Measurements from ENCODE around the gene PPFIA2.

PPFIA2 gene

DNA sequence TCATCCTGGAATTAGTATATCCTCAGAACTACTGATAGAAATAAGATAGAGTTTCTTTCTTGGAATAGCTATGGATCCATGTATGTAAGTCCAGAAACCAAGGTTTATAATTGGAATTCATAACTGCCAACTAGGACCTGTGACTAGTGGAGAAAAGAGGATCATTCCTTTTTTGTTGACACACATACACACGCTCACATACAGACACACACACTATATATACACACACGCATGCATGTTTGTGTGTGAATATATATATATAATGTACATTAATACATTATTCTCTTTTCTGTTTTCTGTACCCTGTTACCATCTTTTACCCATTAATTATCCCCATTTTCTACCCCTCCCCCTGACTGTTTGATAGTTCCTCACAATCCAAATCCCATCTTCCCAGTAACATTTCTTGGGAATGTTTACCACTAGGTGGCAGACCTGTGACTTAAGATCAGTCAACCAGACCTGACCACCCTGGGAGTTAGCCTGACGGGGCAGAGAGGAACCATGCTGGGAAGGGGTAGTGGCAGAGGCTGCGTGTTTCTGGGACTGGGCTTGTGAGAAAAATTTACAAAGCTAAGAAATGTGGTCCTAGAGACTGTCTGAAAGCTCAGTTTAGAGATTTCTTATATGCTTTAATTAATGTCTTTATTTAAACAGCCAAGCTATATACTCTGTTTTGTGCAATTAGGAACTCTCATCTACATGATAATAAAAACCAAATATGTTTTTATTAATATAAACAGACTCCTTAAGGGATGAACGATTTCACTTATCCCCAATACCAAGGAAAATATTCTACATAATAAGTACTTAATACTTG, 308.0 kb downstream of the PPFIA2 start:
- no peak overlapping the region for H3K27ac ChIP-seq (ENCODE audit: low read depth, low read length, poor library complexity, severe bottlenecking)
- no peak overlapping the region for H3K9ac ChIP-seq (ENCODE audit: low read length)
- no peaks in the 10 kb centered on the region for H4K20me1 ChIP-seq (ENCODE audit: insufficient read depth, low read length)
- H3K4me2 ChIP-seq (ENCODE audit: low read length): no peak overlapping the region
- H3K9me2 ChIP-seq (ENCODE audit: low read depth, low read length): no peaks in the 10 kb centered on the region
- TF ChIP-seq EZH2 (IDR thresholded peaks at IDR 0.05; ENCODE audit: borderline replicate concordance, low read length): no peak
- TF ChIP-seq, protein P1, sequence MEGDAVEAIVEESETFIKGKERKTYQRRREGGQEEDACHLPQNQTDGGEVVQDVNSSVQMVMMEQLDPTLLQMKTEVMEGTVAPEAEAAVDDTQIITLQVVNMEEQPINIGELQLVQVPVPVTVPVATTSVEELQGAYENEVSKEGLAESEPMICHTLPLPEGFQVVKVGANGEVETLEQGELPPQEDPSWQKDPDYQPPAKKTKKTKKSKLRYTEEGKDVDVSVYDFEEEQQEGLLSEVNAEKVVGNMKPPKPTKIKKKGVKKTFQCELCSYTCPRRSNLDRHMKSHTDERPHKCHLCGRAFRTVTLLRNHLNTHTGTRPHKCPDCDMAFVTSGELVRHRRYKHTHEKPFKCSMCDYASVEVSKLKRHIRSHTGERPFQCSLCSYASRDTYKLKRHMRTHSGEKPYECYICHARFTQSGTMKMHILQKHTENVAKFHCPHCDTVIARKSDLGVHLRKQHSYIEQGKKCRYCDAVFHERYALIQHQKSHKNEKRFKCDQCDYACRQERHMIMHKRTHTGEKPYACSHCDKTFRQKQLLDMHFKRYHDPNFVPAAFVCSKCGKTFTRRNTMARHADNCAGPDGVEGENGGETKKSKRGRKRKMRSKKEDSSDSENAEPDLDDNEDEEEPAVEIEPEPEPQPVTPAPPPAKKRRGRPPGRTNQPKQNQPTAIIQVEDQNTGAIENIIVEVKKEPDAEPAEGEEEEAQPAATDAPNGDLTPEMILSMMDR (IDR thresholded peaks at IDR 0.05; ENCODE audit: low read length): peak; percentile 51
- H2AFZ ChIP-seq (ENCODE audit: low read length): no peak overlapping the region
- H3K4me3 ChIP-seq (ENCODE audit: low read depth, low read length, poor library complexity, severe bottlenecking): no peak overlapping the region
- no peaks in the 10 kb centered on the region for H3K4me1 ChIP-seq (ENCODE audit: insufficient read depth, low read length, severe bottlenecking)
- no peaks in the 10 kb centered on the region for H3K36me3 ChIP-seq (ENCODE audit: insufficient read depth, low read length)
- H3K9me3 ChIP-seq (ENCODE audit: low read length): no peaks in the 10 kb centered on the region
- H3K79me2 ChIP-seq (ENCODE audit: insufficient read depth, low read length): no peaks in the 10 kb centered on the region
- no peaks in the 10 kb centered on the region for H3K27me3 ChIP-seq (ENCODE audit: insufficient read depth, low read length)
- H3F3A ChIP-seq (ENCODE audit: insufficient read depth, low read length): no peaks in the 10 kb centered on the region

DNA sequence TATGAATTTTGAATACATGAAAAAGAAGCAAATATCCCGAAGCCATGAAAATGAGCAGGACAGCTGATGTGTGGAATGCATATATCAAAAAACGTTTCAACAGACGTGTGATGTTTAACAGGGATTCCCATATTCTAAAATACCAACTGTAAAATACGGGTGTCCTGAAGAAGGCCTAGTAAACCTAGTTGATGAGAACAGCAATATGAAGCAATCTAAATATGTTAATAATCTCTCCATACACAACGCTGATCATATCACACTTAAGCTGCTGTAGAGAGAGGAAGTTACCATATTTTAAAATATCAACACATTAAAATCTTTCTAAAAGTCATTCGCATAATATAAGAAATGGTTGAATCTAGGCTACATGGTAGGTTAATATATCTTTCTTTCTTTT, 317.5 kb downstream of the PPFIA2 start:
- Histone ChIP-seq H3K27me3 (ENCODE audit: insufficient read depth, low read length) (no peaks in the 10 kb centered on the region), H3K36me3 (ENCODE audit: insufficient read depth, low read length) (no peaks in the 10 kb centered on the region), H3K4me1 (ENCODE audit: insufficient read depth, low read length, severe bottlenecking) (no peaks in the 10 kb centered on the region), H3K9ac (ENCODE audit: low read length) (no peak overlapping the region), H3K79me2 (ENCODE audit: insufficient read depth, low read length) (no peaks in the 10 kb centered on the region), H3K9me2 (ENCODE audit: low read depth, low read length) (no peaks in the 10 kb centered on the region), H3K9me3 (ENCODE audit: low read length) (no peaks in the 10 kb centered on the region), H2AFZ (ENCODE audit: low read length) (no peak overlapping the region), H4K20me1 (ENCODE audit: insufficient read depth, low read length) (no peaks in the 10 kb centered on the region), H3F3A (ENCODE audit: insufficient read depth, low read length) (no peaks in the 10 kb centered on the region), H3K4me3 (ENCODE audit: low read depth, low read length, poor library complexity, severe bottlenecking) (no peak overlapping the region), H3K27ac (ENCODE audit: low read depth, low read length, poor library complexity, severe bottlenecking) (no peak overlapping the region), H3K4me2 (ENCODE audit: low read length) (no peak overlapping the region)
- TF ChIP-seq, protein P1 (IDR thresholded peaks at IDR 0.05; ENCODE audit: low read length): no peak
- TF ChIP-seq EZH2 (IDR thresholded peaks at IDR 0.05; ENCODE audit: borderline replicate concordance, low read length): no peak

GRCh38 chr12:81440001-81440400, 319.1 kb downstream of the PPFIA2 start:
- H3K4me1 ChIP-seq (ENCODE audit: insufficient read depth, low read length, severe bottlenecking): no peaks in the 10 kb centered on the region
- no peaks in the 10 kb centered on the region for H3K27me3 ChIP-seq (ENCODE audit: insufficient read depth, low read length)
- no peak for TF ChIP-seq EZH2 (IDR thresholded peaks at IDR 0.05; ENCODE audit: borderline replicate concordance, low read length)
- TF ChIP-seq, protein P1 (IDR thresholded peaks at IDR 0.05; ENCODE audit: low read length): no peak
- H3K9me3 ChIP-seq (ENCODE audit: low read length): no peaks in the 10 kb centered on the region
- no peaks in the 10 kb centered on the region for H3K9me2 ChIP-seq (ENCODE audit: low read depth, low read length)
- H3K27ac ChIP-seq (ENCODE audit: low read depth, low read length, poor library complexity, severe bottlenecking): no peak overlapping the region
- no peaks in the 10 kb centered on the region for H3F3A ChIP-seq (ENCODE audit: insufficient read depth, low read length)
- no peaks in the 10 kb centered on the region for H4K20me1 ChIP-seq (ENCODE audit: insufficient read depth, low read length)
- no peak overlapping the region for H2AFZ ChIP-seq (ENCODE audit: low read length)
- no peak overlapping the region for H3K4me2 ChIP-seq (ENCODE audit: low read length)
- H3K9ac ChIP-seq (ENCODE audit: low read length): no peak overlapping the region
- H3K36me3 ChIP-seq (ENCODE audit: insufficient read depth, low read length): no peaks in the 10 kb centered on the region
- no peak overlapping the region for H3K4me3 ChIP-seq (ENCODE audit: low read depth, low read length, poor library complexity, severe bottlenecking)
- H3K79me2 ChIP-seq (ENCODE audit: insufficient read depth, low read length): no peaks in the 10 kb centered on the region
